SH-SY5Y (cell line): ENCODE measurements around the gene F10.

ENCODE experiments used
- GATA2 ChIP-seq: IDR thresholded peaks from 2 replicates; pipeline ENCODE4 v1.6.1; 2011; ENCODE audit warnings: mild to moderate bottlenecking, low read depth, low read length
- GATA3 ChIP-seq: IDR thresholded peaks from 2 replicates; pipeline ENCODE4 v1.6.1; 2011; ENCODE audit warnings: low read depth, mild to moderate bottlenecking, low read length, moderate library complexity

- TF ChIP-seq GATA2 (no peak), GATA3 (no peak)
Measured at GRCh38 chr13:113118261-113119021, 4.2 kb upstream of the F10 start.
